Measurements from ENCODE around the gene KRT222. TPM values are rescaled to one million over a fixed set of nuclear protein-coding genes. Genes with fewer than 3 reads are reported as not detected.

KRT222 gene
- total RNA-seq, 1 donor from 2014 or later = not detected

DNA sequence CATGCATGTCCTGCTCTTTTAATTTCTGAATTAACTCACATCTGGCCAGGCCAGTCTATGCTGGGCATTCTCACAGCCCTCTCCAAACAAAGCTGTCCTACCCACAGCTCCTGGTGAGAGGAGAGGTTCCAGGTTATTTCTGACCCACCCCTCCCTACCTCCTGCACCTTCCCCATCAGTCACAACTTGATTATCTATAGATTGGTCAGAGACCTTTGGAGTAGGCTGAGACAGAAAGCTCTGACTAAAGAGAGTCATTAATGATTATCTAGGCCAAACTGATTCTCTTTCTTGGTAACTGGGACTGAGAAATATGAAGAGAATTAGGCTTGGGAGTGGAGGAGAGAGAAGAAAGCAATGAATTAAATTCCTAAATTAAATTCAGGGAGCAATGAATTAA is 1.4 kb upstream of the KRT222 start:
- CTCF ChIA-PET = no interaction called here
- intact Hi-C loops (cut with micrococcal nuclease) = no loop called here
- H3K36me3 Mint-ChIP-seq (ENCODE audit: low read depth) = no peaks in the 10 kb centered on the region
- DNase-seq (no peak), ATAC-seq (ENCODE audit: low read depth) (no peak)
- H3K27ac Mint-ChIP-seq = no peak overlapping the region
- H3K9me3 Mint-ChIP-seq = no peaks in the 10 kb centered on the region
- no peak for TF ChIP-seq CTCF (IDR thresholded peaks at IDR 0.05)
- H3K4me3 Mint-ChIP-seq = no peak overlapping the region
- POLR2A ChIA-PET = no interaction called here
- H3K4me1 Mint-ChIP-seq = peaks cover 6% of the 10 kb centered on the region
- H3K27me3 Mint-ChIP-seq = peaks cover 34% of the 10 kb centered on the region

GRCh38 chr17:40663252-40663651 is 1.7 kb downstream of the KRT222 start:
- Mint-ChIP-seq H3K27ac (no peak overlapping the region), H3K4me1 (peaks cover 6% of the 10 kb centered on the region), H3K4me3 (no peak overlapping the region), H3K27me3 (peaks cover 44% of the 10 kb centered on the region), H3K36me3 (ENCODE audit: low read depth) (no peaks in the 10 kb centered on the region), H3K9me3 (no peaks in the 10 kb centered on the region)
- intact Hi-C loops (cut with micrococcal nuclease) = no loop called here
- DNase-seq (no peak), ATAC-seq (ENCODE audit: low read depth) (no peak)
- no peak for TF ChIP-seq CTCF (IDR thresholded peaks at IDR 0.05)
- ChIA-PET POLR2A (interaction anchor here (0.6 to 1.4 kb wide), 2 partner anchors 10 to 99 kb away, joined by 3 read pairs; no protein-coding TSS in a partner anchor), CTCF (no interaction called here)

- Mint-ChIP-seq H3K27ac (no peak overlapping the region), H3K27me3 (peaks cover 29% of the 10 kb centered on the region), H3K4me3 (no peak overlapping the region), H3K4me1 (peaks cover 3% of the 10 kb centered on the region), H3K9me3 (no peaks in the 10 kb centered on the region), H3K36me3 (ENCODE audit: low read depth) (no peaks in the 10 kb centered on the region)
- no peak for DNase-seq
- ATAC-seq (ENCODE audit: low read depth) = no peak
- ChIA-PET CTCF (no interaction called here), POLR2A (interaction anchor here (0.6 kb wide), 1 partner anchor 255 kb away, joined by 4 read pairs; no protein-coding TSS in a partner anchor)
- no peak for TF ChIP-seq CTCF (IDR thresholded peaks at IDR 0.05)
- intact Hi-C loops (cut with micrococcal nuclease) = no loop called here
These were observed 5.1 kb downstream of the KRT222 start for GRCh38 chr17:40659911-40660310.

GRCh38 chr17:40658396-40658795 is 6.6 kb downstream of the KRT222 start:
- no peak for ATAC-seq (ENCODE audit: low read depth)
- Mint-ChIP-seq H3K36me3 (ENCODE audit: low read depth) (no peaks in the 10 kb centered on the region), H3K9me3 (no peaks in the 10 kb centered on the region), H3K4me3 (no peak overlapping the region), H3K4me1 (no peaks in the 10 kb centered on the region), H3K27me3 (peaks cover 24% of the 10 kb centered on the region), H3K27ac (no peak overlapping the region)
- ChIA-PET CTCF (no interaction called here), POLR2A (no interaction called here)
- no peak for DNase-seq
- intact Hi-C loops (cut with micrococcal nuclease) = no loop called here
- TF ChIP-seq CTCF (IDR thresholded peaks at IDR 0.05) = no peak

DNA sequence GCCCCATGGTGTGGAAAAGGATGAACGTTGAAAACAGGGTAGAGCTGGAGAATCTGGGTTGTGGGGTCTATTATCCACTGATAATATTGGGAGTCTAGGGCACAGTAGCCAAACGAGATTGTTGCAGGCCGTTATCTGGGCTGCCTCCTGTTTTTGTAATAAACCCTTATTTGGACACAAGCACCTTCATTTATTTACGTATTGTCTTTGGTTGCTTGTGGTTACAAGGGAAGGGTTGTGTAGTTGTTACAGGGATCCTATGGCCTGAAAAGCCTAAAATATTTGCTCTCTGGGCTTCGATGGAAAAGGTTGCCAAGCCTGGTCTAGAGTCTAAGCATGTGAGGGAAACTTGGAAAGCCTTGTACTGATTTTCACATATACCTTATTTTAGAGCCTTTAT is 13.0 kb downstream of the KRT222 start:
- Mint-ChIP-seq H3K36me3 (ENCODE audit: low read depth) (peaks cover 13% of the 10 kb centered on the region), H3K4me1 (peaks cover 17% of the 10 kb centered on the region), H3K27ac (no peak overlapping the region), H3K9me3 (no peaks in the 10 kb centered on the region), H3K4me3 (no peak overlapping the region), H3K27me3 (no peaks in the 10 kb centered on the region)
- POLR2A ChIA-PET = no interaction called here
- ATAC-seq (ENCODE audit: low read depth) (no peak), DNase-seq (no peak)
- TF ChIP-seq CTCF (IDR thresholded peaks at IDR 0.05) = no peak
- CTCF ChIA-PET = no interaction called here
- intact Hi-C loops (cut with micrococcal nuclease) = no loop called here
